Measurements from ENCODE around the gene ADAMTS2.

Gene ADAMTS2

DNA sequence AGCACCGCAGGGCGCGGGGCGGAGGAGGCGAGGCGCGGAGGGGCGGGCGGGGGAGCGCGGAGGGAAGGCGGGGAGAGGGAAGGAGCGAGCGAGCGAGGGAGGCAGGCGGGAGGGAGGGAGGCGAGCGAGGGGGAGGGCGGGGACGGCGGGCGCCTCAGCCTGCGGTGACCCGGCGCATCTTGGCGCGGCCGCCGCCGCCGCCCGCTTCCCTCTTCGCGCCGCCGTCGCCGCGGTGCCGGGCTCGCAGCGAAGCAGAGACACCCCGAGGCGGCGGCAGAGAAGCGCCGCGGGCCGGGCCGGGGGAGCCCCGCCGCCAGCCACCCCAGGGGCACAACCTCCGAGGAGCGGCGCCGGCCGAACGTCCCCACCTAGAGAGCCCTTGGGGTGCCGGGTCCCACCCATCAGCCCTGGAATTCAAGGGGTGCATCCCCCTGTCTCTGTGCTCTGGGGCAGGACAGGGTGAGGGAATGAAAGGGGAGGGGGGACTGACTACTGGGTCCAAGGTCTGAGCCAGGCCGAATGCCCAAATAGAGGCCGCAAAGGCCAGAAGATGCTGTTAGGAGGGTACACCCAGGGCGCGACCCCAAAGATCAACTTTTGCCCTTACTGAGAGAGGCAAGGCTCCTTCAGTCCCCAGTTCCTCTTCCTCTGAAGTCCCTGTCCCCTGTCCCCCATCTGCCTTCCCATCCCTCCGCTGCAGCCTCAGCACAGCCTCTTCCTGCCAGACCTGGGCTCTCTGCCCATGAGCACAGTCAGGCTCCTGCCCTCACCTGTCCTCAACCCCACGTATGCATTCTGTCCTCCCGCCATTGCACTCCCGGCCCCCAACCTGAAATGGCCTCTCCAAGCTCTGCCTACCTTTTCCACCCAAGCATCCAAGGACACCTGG lies at the start of gene ADAMTS2:
Gene ADAMTS2 (minus strand): TSS at position 29 of the 889 bp plus-strand sequence. CDS start 133 bp downstream, outside the sequence.
- H3K9me2 ChIP-seq (replicated peaks; ENCODE audit: insufficient read depth, low read length), result no peaks in the 10 kb centered on the region
- H3K27me3 ChIP-seq (ENCODE audit: low read length), result no peaks in the 10 kb centered on the region
- H3K9me3 ChIP-seq (ENCODE audit: insufficient read depth, low read length), result no peaks in the 10 kb centered on the region
- H3K79me2 ChIP-seq (ENCODE audit: insufficient read depth, low read length), result no peaks in the 10 kb centered on the region
- H4K20me1 ChIP-seq (ENCODE audit: low read depth, low read length), result no peaks in the 10 kb centered on the region
- no peaks in the 10 kb centered on the region for H3F3A ChIP-seq (ENCODE audit: insufficient read depth)
- TF ChIP-seq, protein P1, sequence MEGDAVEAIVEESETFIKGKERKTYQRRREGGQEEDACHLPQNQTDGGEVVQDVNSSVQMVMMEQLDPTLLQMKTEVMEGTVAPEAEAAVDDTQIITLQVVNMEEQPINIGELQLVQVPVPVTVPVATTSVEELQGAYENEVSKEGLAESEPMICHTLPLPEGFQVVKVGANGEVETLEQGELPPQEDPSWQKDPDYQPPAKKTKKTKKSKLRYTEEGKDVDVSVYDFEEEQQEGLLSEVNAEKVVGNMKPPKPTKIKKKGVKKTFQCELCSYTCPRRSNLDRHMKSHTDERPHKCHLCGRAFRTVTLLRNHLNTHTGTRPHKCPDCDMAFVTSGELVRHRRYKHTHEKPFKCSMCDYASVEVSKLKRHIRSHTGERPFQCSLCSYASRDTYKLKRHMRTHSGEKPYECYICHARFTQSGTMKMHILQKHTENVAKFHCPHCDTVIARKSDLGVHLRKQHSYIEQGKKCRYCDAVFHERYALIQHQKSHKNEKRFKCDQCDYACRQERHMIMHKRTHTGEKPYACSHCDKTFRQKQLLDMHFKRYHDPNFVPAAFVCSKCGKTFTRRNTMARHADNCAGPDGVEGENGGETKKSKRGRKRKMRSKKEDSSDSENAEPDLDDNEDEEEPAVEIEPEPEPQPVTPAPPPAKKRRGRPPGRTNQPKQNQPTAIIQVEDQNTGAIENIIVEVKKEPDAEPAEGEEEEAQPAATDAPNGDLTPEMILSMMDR (IDR thresholded peaks at IDR 0.05; ENCODE audit: insufficient read depth, low read length, poor library complexity, severe bottlenecking), result no peak
- no peak for TF ChIP-seq EZH2phosphoT487 (conservative IDR thresholded peaks at IDR 0.05; ENCODE audit: low read length)
- no peak within 1 kb of the TSS for H3K4me3 ChIP-seq (ENCODE audit: insufficient read depth, low read length, poor library complexity, severe bottlenecking)
- no peak within 1 kb of the TSS for H3K4me2 ChIP-seq (ENCODE audit: low read depth, low read length, poor library complexity, severe bottlenecking)
- no peak within 1 kb of the TSS for H3K9ac ChIP-seq (ENCODE audit: low read length)
- H3K27ac ChIP-seq (ENCODE audit: low read depth, low read length), result no peak within 1 kb of the TSS
- no peaks in the 10 kb centered on the region for H3K36me3 ChIP-seq (ENCODE audit: low read length)
- H2AFZ ChIP-seq (ENCODE audit: low read depth, low read length, severe bottlenecking), result no peak within 1 kb of the TSS

DNA sequence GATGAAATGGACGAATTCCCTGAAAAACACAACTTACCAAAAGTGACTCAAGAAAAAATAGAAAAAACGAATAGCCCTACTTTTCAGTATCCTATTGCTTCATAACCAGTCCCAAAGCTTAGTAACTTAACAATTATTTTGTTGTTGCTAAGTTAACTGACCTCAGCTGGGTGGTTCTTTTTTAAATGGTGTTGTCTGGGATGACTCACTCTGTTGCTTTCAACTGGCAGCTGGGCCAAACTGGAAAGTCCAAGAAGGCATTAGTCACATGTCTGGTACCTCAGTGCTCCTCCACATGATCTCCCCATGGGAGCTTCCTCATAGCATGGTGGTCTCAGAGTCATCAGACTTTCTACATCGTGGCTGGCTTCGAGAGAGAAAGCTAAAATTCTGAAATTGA lies 47.8 kb upstream of the ADAMTS2 start:
- H3K9me3 ChIP-seq (ENCODE audit: insufficient read depth, low read length), result no peaks in the 10 kb centered on the region

DNA sequence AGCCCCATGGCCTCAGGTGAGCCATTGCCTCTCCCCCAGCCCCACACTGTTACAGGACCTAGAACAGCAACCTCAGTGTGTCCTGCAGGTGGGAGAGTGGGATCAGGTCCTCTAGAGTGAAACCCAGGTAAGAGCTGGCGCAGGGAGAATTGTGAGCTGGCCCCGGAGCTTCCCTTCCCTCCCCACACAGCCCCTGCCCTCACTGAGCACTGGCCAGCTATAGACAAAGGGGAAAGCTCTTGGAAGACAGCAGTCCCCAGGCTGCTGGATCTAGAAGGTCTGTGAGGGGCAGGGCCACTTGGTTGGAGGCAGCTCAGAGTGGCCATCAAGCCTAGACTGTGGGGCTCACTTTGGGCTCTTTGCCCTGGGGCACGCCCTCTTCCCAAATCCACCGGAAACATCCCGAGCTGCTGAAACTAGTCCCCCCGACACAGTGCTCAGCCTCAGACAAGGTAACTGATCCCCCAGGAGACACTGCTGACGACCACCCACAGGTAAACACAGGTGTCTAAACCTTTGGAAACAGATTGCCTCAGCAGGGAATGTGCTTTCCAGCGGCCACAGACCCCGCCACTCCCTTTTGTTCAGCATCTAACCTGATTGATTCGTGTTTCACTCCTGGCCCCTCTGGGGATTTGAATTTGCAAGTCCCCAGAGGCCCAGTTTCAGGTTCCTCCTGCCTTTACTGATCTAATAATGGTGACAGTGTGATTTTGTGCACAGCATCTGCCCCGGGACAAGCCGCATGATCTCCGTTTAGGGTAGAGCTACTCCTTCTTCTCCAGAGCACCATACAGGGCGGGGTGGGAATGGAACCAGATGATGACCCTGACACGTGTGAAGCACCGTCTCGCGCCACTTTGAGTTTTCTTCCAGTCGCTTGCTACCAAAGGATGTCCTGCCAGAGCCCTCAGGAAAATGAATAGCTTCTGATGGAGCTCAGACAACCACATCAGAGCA lies 42.2 kb upstream of the ADAMTS2 start:
- H3K9ac ChIP-seq (ENCODE audit: low read length), result no peak overlapping the region
- H3K9me2 ChIP-seq (replicated peaks; ENCODE audit: insufficient read depth, low read length), result no peaks in the 10 kb centered on the region; the same call in 1 of the 2 replicates
- no peaks in the 10 kb centered on the region for H3K36me3 ChIP-seq (ENCODE audit: low read length)
- TF ChIP-seq, protein P1 (IDR thresholded peaks at IDR 0.05; ENCODE audit: insufficient read depth, low read length, poor library complexity, severe bottlenecking), result no peak
- no peak for TF ChIP-seq EZH2phosphoT487 (conservative IDR thresholded peaks at IDR 0.05; ENCODE audit: low read length)
- H3F3A ChIP-seq (ENCODE audit: insufficient read depth), result no peaks in the 10 kb centered on the region
- no peaks in the 10 kb centered on the region for H3K9me3 ChIP-seq (ENCODE audit: insufficient read depth, low read length)
- no peak overlapping the region for H3K27ac ChIP-seq (ENCODE audit: low read depth, low read length)
- no peaks in the 10 kb centered on the region for H4K20me1 ChIP-seq (ENCODE audit: low read depth, low read length)
- H3K4me2 ChIP-seq (ENCODE audit: low read depth, low read length, poor library complexity, severe bottlenecking), result no peak overlapping the region
- no peaks in the 10 kb centered on the region for H3K27me3 ChIP-seq (ENCODE audit: low read length)
- H3K4me3 ChIP-seq (ENCODE audit: insufficient read depth, low read length, poor library complexity, severe bottlenecking), result no peak overlapping the region
- no peaks in the 10 kb centered on the region for H3K79me2 ChIP-seq (ENCODE audit: insufficient read depth, low read length)
- no peak overlapping the region for H2AFZ ChIP-seq (ENCODE audit: low read depth, low read length, severe bottlenecking)

More for the DNA sequence above, 47.8 kb upstream of the ADAMTS2 start:
- no peak overlapping the region for H3K27ac ChIP-seq (ENCODE audit: low read depth, low read length)
- no peaks in the 10 kb centered on the region for H4K20me1 ChIP-seq (ENCODE audit: low read depth, low read length)
- no peaks in the 10 kb centered on the region for H3K27me3 ChIP-seq (ENCODE audit: low read length)
- H3F3A ChIP-seq (ENCODE audit: insufficient read depth), result no peaks in the 10 kb centered on the region
- no peaks in the 10 kb centered on the region; the same call in 1 of the 2 replicates for H3K9me2 ChIP-seq (replicated peaks; ENCODE audit: insufficient read depth, low read length)
- no peak overlapping the region for H3K4me2 ChIP-seq (ENCODE audit: low read depth, low read length, poor library complexity, severe bottlenecking)
- H3K4me3 ChIP-seq (ENCODE audit: insufficient read depth, low read length, poor library complexity, severe bottlenecking), result no peak overlapping the region
- no peak overlapping the region for H2AFZ ChIP-seq (ENCODE audit: low read depth, low read length, severe bottlenecking)
- H3K79me2 ChIP-seq (ENCODE audit: insufficient read depth, low read length), result no peaks in the 10 kb centered on the region
- no peak overlapping the region for H3K9ac ChIP-seq (ENCODE audit: low read length)
- TF ChIP-seq, protein P1 (IDR thresholded peaks at IDR 0.05; ENCODE audit: insufficient read depth, low read length, poor library complexity, severe bottlenecking), result no peak
- no peak for TF ChIP-seq EZH2phosphoT487 (conservative IDR thresholded peaks at IDR 0.05; ENCODE audit: low read length)
- H3K36me3 ChIP-seq (ENCODE audit: low read length), result no peaks in the 10 kb centered on the region
